Measurements from ENCODE around the gene PRAMEF12. TPM values are rescaled to one million over a fixed set of nuclear protein-coding genes. Genes with fewer than 3 reads are reported as not detected.
A peak's percentile ranks its signal among the peaks of the same experiment; 100 is the strongest.
"Not testable (repeated sequence)": the region's sequence is repeated elsewhere in the genome, so short reads cannot be mapped to it uniquely, and the experiment has no call there.

The PRAMEF12 gene
- polyA plus RNA-seq, 1 donor from 2014 or later: not detected

DNA sequence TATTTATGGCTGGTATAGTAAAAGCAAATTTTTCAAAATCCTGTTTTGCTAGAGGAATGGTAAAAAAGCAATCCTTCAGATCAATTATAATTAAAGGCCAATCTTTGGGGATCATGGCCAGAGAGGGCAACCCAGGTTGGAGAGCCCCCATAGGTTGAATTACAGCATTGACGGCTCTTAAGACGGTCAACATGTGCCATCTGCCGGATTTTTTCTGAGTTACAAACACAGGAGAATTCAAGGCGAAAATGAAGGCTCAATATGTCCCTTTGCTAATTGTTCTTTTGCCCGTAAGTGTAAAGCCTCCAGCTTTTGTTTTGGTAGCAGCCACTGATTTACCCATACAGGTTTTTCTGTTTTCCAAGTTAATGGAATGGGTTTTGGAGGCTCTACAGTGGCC, 8.0 kb downstream of the PRAMEF12 start:
- not testable (repeated sequence) for H3K4me1 Mint-ChIP-seq, H3K4me3 Mint-ChIP-seq, H3K27me3 Mint-ChIP-seq, H3K36me3 Mint-ChIP-seq, H3K27ac Mint-ChIP-seq
- peaks cover 3 to 19% (median 12%) of the 10 kb centered on the region in 3 donors for H3K9me3 Mint-ChIP-seq

DNA sequence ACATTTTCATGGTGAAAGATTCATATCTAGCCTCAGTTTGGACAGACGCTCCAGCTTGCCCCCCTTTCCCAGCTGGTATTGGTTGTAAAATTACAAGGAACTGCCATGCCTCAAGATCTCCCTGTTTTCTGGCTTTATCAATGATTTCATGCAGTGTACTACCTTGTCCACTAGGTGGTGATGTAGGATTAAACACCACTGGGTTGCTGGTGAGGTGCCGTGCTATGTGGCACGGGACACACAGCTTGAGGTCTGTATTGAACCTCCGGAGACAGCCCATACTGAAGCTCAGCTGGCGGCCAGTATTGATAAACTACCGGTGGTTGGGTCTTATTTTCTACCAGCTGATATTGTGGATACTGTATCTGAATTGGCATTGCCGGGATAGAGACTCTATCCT, 10.2 kb downstream of the PRAMEF12 start:
- H3K27ac Mint-ChIP-seq, H3K4me3 Mint-ChIP-seq, H3K36me3 Mint-ChIP-seq, H3K27me3 Mint-ChIP-seq, H3K4me1 Mint-ChIP-seq: not testable (repeated sequence)
- peaks cover 5 to 19% (median 12%) of the 10 kb centered on the region in 3 donors for H3K9me3 Mint-ChIP-seq

DNA sequence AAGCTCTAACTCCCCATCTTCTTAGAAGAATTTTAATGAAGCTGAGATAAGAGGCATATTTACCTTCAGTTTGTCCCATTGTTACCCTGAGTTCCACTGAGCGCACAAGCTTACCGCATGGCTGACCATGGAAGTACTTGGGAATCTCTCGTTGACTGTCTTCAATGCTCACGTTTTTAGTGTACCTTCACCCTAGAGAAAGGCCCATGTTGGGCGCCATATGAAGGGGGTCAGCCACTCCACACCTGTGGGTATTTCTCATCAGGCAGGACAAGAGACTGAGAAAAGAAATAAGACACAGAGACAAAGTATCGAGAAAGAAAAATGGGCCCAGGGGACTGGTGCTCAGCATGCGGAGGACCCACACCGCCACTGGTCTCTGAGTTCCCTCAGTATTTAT, 11.2 kb downstream of the PRAMEF12 start:
- H3K27ac Mint-ChIP-seq, H3K27me3 Mint-ChIP-seq, H3K4me1 Mint-ChIP-seq, H3K36me3 Mint-ChIP-seq: not testable (repeated sequence)
- peak overlapping the region in 1 of 4 donors; percentile 68 for H3K4me3 Mint-ChIP-seq
- peaks cover 5 to 19% (median 12%) of the 10 kb centered on the region in 3 donors for H3K9me3 Mint-ChIP-seq

DNA sequence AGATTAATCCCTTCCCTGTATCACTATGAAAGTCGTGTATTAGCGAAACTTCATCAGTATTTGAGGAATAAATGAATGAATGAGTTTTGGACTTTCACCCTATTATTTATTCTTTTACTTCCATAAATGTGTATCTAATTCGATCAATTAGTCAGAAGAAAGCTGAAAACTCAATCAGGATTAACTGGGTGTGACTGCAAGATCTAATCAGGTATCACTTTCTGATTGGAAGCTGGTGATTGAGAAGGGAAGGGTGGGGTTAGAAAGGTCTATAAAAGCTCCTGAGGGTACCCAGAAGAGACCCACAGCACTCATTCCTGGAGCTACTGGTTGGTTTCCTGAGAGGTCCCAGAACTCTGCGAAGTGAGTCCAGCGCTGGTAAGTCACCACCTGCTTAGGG, 17.6 kb downstream of the PRAMEF12 start, which contains the start of gene PRAMEF1:
TSS of gene PRAMEF1 (plus strand) at position 301 of the 400 bp plus-strand sequence. CDS start 1,831 bp downstream, outside the sequence.
- not testable (repeated sequence) for H3K4me1 Mint-ChIP-seq, H3K9me3 Mint-ChIP-seq, H3K27ac Mint-ChIP-seq, H3K27me3 Mint-ChIP-seq, H3K36me3 Mint-ChIP-seq
- H3K4me3 Mint-ChIP-seq: peak within 1 kb of the TSS in 1 of 4 donors; percentile 5

DNA sequence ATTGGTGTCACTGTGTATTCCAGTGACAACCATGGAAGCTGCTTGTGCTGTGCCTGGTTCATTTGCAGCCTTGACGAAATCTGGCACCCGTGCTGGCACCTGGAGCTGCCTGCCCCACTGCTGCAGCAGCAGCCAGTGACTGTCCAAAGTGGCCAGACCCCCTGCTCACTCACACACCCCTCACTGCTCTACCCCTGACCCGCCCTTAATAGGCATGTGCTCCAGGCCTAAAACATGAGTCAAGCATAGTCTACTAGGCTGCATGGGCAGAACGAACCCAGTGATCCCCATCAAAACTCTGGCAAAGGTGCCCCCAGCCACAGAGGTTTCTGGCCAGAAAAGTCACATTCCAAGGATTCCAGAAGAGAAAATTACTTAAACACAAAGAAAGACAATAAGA, 25.4 kb downstream of the PRAMEF12 start:
- Mint-ChIP-seq H3K9me3 (no peaks in the 10 kb centered on the region), H3K27me3 (peaks cover 4% of the 10 kb centered on the region), H3K27ac (no peak overlapping the region), H3K4me1 (peaks cover 0 to 3% (median 0%) of the 10 kb centered on the region in 3 donors), H3K4me3 (no peak overlapping the region), H3K36me3 (no peaks in the 10 kb centered on the region)

DNA sequence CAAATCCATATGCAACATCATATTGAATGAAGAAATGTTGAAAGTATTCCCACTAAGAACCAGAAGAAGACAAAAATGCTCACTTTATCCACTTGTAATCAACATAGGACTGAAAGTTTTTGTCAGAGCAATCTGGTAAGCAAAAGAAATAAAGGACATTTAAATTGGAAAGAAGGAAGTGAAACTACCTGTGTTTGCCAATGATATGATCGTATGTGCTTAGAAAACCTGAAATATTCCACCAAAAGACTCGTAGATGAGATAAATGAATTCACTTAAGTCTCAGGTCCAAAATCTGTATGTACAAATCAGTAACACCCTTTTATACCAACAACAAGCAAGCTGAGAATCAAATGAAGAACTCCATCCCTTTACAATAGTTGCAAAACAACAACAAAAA, 26.2 kb downstream of the PRAMEF12 start:
- Mint-ChIP-seq H3K4me1 (peaks cover 0 to 3% (median 0%) of the 10 kb centered on the region in 3 donors), H3K9me3 (peaks cover 0 to 5% (median 1%) of the 10 kb centered on the region in 3 donors), H3K36me3 (no peaks in the 10 kb centered on the region), H3K27me3 (peaks cover 4% of the 10 kb centered on the region), H3K27ac (no peak overlapping the region), H3K4me3 (no peak overlapping the region)

DNA sequence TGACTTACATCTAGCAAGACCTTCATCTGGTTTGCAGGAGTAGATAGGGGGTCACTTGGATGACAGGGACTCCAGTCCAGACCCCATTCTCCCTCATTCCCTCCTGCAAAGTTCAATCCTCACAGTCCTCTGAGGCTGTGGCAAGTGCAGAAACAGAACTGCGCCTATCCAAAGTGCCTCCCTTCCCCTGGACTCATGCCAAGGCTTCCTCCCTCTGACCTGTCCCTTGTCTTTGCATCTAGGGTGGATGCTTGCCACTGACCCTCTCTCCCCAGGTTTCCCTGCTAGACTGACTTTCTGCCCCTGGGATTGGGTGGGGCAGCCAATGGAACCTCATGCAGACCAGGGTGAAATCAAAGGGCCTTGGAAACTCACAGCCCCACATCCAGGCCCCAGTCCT, 36.4 kb downstream of the PRAMEF12 start:
- no peak overlapping the region for H3K4me3 Mint-ChIP-seq
- H3K4me1 Mint-ChIP-seq: peaks cover 0 to 4% (median 0%) of the 10 kb centered on the region in 3 donors
- no peaks in the 10 kb centered on the region for H3K36me3 Mint-ChIP-seq
- H3K9me3 Mint-ChIP-seq: peaks cover 5 to 10% (median 7%) of the 10 kb centered on the region in 3 donors
- peaks cover 11% of the 10 kb centered on the region for H3K27me3 Mint-ChIP-seq
- no peak overlapping the region for H3K27ac Mint-ChIP-seq

DNA sequence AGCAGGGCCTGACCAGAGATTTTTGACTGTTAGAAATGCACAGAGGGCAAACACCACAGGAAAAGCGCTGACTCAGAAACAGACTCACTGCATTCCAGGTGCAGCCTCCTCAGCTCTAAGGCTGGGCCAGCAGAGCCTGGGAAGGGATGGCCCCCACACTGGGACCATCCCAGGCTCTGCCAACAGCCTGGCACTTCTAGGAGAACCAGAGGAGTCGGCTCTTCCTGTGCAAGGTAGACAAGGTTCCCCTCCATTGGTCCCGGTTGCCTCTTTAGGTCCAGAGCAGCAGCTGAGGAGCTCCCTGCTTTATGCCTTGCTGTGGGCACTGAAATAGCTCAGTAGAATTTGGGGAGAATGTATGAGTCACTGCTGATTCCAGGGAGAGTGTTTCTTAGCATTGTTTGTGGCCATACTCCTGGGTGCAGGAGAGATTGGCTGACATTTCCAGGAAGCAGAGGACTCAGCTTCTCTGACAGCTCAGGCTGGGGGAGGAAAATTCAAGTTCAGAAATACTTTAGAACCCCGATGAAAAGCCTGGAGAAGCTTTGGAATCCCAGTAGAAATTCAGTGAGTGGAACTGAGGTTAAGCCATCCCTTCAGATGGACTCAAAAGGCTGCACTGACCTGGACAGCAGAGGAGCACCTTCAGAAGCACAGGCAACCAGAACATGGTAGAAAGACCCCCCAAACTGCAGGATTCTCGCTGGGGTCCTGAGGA, 37.3 kb downstream of the PRAMEF12 start:
- Mint-ChIP-seq H3K27ac (no peak overlapping the region), H3K36me3 (no peaks in the 10 kb centered on the region), H3K9me3 (peaks cover 2 to 7% (median 4%) of the 10 kb centered on the region in 3 donors), H3K4me3 (no peak overlapping the region), H3K27me3 (peaks cover 8% of the 10 kb centered on the region), H3K4me1 (peaks cover 0 to 4% (median 0%) of the 10 kb centered on the region in 3 donors)

DNA sequence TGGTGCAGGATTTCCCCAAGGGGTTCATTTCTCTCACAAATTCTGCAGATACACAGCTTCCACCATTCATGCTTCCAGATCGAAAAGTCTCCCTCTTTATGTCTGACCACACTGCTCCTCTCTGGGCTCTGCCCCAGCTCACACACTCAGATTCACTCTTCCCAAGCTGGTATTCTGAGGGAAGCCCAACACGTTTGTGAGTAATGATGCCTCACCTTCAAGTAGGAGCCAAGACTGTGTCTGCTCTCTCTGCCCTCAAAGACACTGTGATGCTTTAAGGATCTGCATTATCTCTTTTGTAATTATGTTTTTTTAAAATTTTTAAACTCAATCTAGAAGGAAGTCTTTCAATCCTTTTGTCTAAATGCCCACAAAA, 37.9 kb downstream of the PRAMEF12 start:
- Mint-ChIP-seq H3K36me3 (no peaks in the 10 kb centered on the region), H3K4me3 (no peak overlapping the region)

DNA sequence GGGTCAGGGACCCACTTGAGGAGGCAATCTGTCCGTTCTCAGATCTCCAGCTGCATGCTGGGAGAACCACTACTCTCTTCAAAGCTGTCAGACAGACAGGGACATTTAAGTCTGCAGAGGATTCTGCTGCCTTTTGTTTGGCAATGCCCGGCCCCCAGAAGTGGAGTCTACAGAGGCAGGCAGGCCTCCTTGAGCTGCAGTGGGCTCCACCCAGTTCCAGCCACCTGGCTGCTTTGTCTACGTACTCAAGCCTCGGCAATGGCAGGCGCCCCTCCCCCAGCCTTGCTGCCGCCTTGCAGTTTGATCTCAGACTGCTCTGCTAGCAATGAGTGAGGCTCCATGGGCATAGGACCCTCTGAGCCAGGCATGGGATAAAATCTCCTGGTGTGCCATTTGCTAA, 45.5 kb downstream of the PRAMEF12 start:
- not testable (repeated sequence) for H3K27ac Mint-ChIP-seq, H3K4me1 Mint-ChIP-seq, H3K36me3 Mint-ChIP-seq, H3K4me3 Mint-ChIP-seq, H3K27me3 Mint-ChIP-seq, H3K9me3 Mint-ChIP-seq

More for the DNA sequence above, 37.9 kb downstream of the PRAMEF12 start:
- Mint-ChIP-seq H3K27me3 (peaks cover 7% of the 10 kb centered on the region), H3K9me3 (peaks cover under 1 to 7% (median 4%) of the 10 kb centered on the region in 3 donors), H3K27ac (no peak overlapping the region), H3K4me1 (peaks cover 0 to 4% (median 0%) of the 10 kb centered on the region in 3 donors)

Other genes starting within 250 kb of the PRAMEF12 start
- gene DHRS3, start 155.5 kb upstream of the PRAMEF12 start, polyA plus RNA-seq: 1.5 TPM
- gene AADACL4, start 129.7 kb upstream of the PRAMEF12 start, polyA plus RNA-seq: not detected
- not detected for gene AADACL3, start 57.6 kb upstream of the PRAMEF12 start, polyA plus RNA-seq
- gene CFAP107, start 27.5 kb upstream of the PRAMEF12 start, polyA plus RNA-seq: not detected
- gene PRAMEF1, start 17.7 kb downstream of the PRAMEF12 start, polyA plus RNA-seq: not detected
- gene PRAMEF11, start 57.7 kb downstream of the PRAMEF12 start, polyA plus RNA-seq: not detected
- gene HNRNPCL1, start 75.0 kb downstream of the PRAMEF12 start, polyA plus RNA-seq: not detected
- not detected for gene PRAMEF2, start 83.3 kb downstream of the PRAMEF12 start, polyA plus RNA-seq
- not detected for gene PRAMEF4, start 112.5 kb downstream of the PRAMEF12 start, polyA plus RNA-seq
- not detected for gene PRAMEF10, start 124.5 kb downstream of the PRAMEF12 start, polyA plus RNA-seq
- gene PRAMEF7, start 142.9 kb downstream of the PRAMEF12 start, polyA plus RNA-seq: not detected
- gene PRAMEF6, start 173.8 kb downstream of the PRAMEF12 start, polyA plus RNA-seq: not detected